Mesendoderm (in vitro differentiated cells): Measurements from ENCODE around the gene ASTN2.
A peak's percentile ranks its signal among the peaks of the same experiment; 100 is the strongest.

Experiments used
- DNase-seq: peaks from one replicate; pipeline ENCODE4 v3.0.0; 2013
- H2AK5ac ChIP-seq: 2 replicates; pipeline ENCODE4 v1.6.1; 2013; ENCODE audit warnings: low read length, inconsistent platforms
- H2BK120ac ChIP-seq: 2 replicates; pipeline ENCODE4 v1.6.1; 2013; ENCODE audit warnings: low read depth, mild to moderate bottlenecking, low read length, moderate library complexity, mixed read lengths
- H2BK15ac ChIP-seq: replicated peaks from 2 replicates; pipeline ENCODE4 v1.6.1; 2013; ENCODE audit warnings: low read depth, mild to moderate bottlenecking, moderate library complexity
- H2BK5ac ChIP-seq: 2 replicates; pipeline ENCODE4 v1.6.1; 2013; ENCODE audit warnings: low read length, inconsistent platforms
- H3K18ac ChIP-seq: 2 replicates; pipeline ENCODE4 v1.6.1; 2013; ENCODE audit warnings: mild to moderate bottlenecking, low read length, mixed read lengths
- H3K23ac ChIP-seq: one replicate; pipeline ENCODE4 v1.6.1; 2013; ENCODE audit warnings: low read length
- H3K27ac ChIP-seq: 2 replicates; pipeline ENCODE4 v1.5.1; 2013; ENCODE audit warnings: low read depth, mild to moderate bottlenecking, inconsistent platforms, low read length, moderate library complexity
- H3K27me3 ChIP-seq: 2 replicates; pipeline ENCODE4 v1.6.1; 2013; ENCODE audit warnings: low read length, control low read depth, mild to moderate bottlenecking, inconsistent platforms; ENCODE audit not compliant: insufficient read depth, poor library complexity
- H3K36me3 ChIP-seq: 2 replicates; pipeline ENCODE4 v1.6.1; 2013; ENCODE audit warnings: low read length, inconsistent platforms; ENCODE audit not compliant: control insufficient read depth, insufficient read depth
- H3K4ac ChIP-seq: one replicate; pipeline ENCODE4 v1.6.1; 2013; ENCODE audit warnings: low read depth, mild to moderate bottlenecking, low read length, moderate library complexity
- H3K4me1 ChIP-seq: 2 replicates; pipeline ENCODE4 v1.6.1; 2013; ENCODE audit warnings: low read depth, low read length, inconsistent platforms; ENCODE audit not compliant: control insufficient read depth
- H3K4me2 ChIP-seq: 2 replicates; pipeline ENCODE4 v1.6.1; 2013; ENCODE audit warnings: low read length
- H3K4me3 ChIP-seq: 2 replicates; pipeline ENCODE4 v1.5.1; 2013; ENCODE audit warnings: mild to moderate bottlenecking, low read length
- H3K56ac ChIP-seq: one replicate; pipeline ENCODE4 v1.6.1; 2013; ENCODE audit warnings: low read length
- H3K79me1 ChIP-seq: 2 replicates; pipeline ENCODE4 v1.6.1; 2013; ENCODE audit warnings: low read length, inconsistent platforms
- H3K79me2 ChIP-seq: 2 replicates; pipeline ENCODE4 v1.6.1; 2013; ENCODE audit warnings: mild to moderate bottlenecking, low read length; ENCODE audit not compliant: control insufficient read depth, insufficient read depth
- H3K9ac ChIP-seq: 2 replicates; pipeline ENCODE4 v1.6.1; 2013; ENCODE audit warnings: low read length, inconsistent platforms
- H4K5ac ChIP-seq: one replicate; pipeline ENCODE4 v1.6.1; 2013; ENCODE audit warnings: low read length
- H4K8ac ChIP-seq: one replicate; pipeline ENCODE4 v1.6.1; 2013; ENCODE audit warnings: low read depth, mild to moderate bottlenecking, control low read depth, low read length, moderate library complexity
- WGBS: extraction: QIAGEN DNeasy Blood & Tissue Kit; methylation state at CpG from one replicate; pipeline ENCODE4 v1.1.7; 2013; ENCODE audit warnings: low lambda C conversion rate, missing lambda C conversion rate; ENCODE audit not compliant: insufficient coverage; ENCODE audit errors: extremely low coverage; 5-methylcytosine and 5-hydroxymethylcytosine counted together

The ASTN2 gene

GRCh38 chr9:116945817-116946216 is 469.0 kb downstream of the ASTN2 start:
- H2AK5ac ChIP-seq: no peak overlapping the region
- no peak overlapping the region for H3K9ac ChIP-seq
- H3K79me2 ChIP-seq: no peaks in the 10 kb centered on the region
- peak overlapping the region; percentile 35 for H3K18ac ChIP-seq
- no peak overlapping the region for H4K5ac ChIP-seq
- H3K36me3 ChIP-seq: no peaks in the 10 kb centered on the region
- no peak overlapping the region for H2BK15ac ChIP-seq
- peaks cover 11% of the 10 kb centered on the region for H3K4me1 ChIP-seq
- H3K79me1 ChIP-seq: no peaks in the 10 kb centered on the region
- H4K8ac ChIP-seq: no peak overlapping the region
- H2BK5ac ChIP-seq: no peak overlapping the region
- no CpG with 5 or more reads among the region's 2 CpGs for WGBS
- no peak overlapping the region for H3K4me2 ChIP-seq
- DNase-seq: no peak
- no peak overlapping the region for H3K27ac ChIP-seq
- H2BK120ac ChIP-seq: no peak overlapping the region
- no peaks in the 10 kb centered on the region for H3K27me3 ChIP-seq
- no peak overlapping the region for H3K4ac ChIP-seq
- H3K56ac ChIP-seq: no peak overlapping the region
- no peak overlapping the region for H3K23ac ChIP-seq
- H3K4me3 ChIP-seq: no peak overlapping the region

GRCh38 chr9:116944714-116945534 is 469.9 kb downstream of the ASTN2 start:
- H3K79me2 ChIP-seq: no peaks in the 10 kb centered on the region
- H3K27ac ChIP-seq: no peak overlapping the region
- H3K36me3 ChIP-seq: no peaks in the 10 kb centered on the region
- no peak overlapping the region for H2BK15ac ChIP-seq
- H2AK5ac ChIP-seq: no peak overlapping the region
- H3K23ac ChIP-seq: no peak overlapping the region
- H3K56ac ChIP-seq: no peak overlapping the region
- H3K4me1 ChIP-seq: peaks cover 11% of the 10 kb centered on the region
- WGBS: no CpG with 5 or more reads among the region's 4 CpGs
- H3K18ac ChIP-seq: no peak overlapping the region
- no peaks in the 10 kb centered on the region for H3K27me3 ChIP-seq
- H2BK120ac ChIP-seq: no peak overlapping the region
- peak; percentile 74 for DNase-seq
- no peak overlapping the region for H3K4me3 ChIP-seq
- no peak overlapping the region for H3K4ac ChIP-seq
- H2BK5ac ChIP-seq: no peak overlapping the region
- H4K8ac ChIP-seq: no peak overlapping the region
- no peak overlapping the region for H3K9ac ChIP-seq
- no peaks in the 10 kb centered on the region for H3K79me1 ChIP-seq
- no peak overlapping the region for H4K5ac ChIP-seq
- H3K4me2 ChIP-seq: no peak overlapping the region

- Histone ChIP-seq H3K79me2 (no peaks in the 10 kb centered on the region), H2BK120ac (no peak overlapping the region), H2BK5ac (no peak overlapping the region), H4K5ac (no peak overlapping the region), H2AK5ac (no peak overlapping the region), H3K79me1 (no peaks in the 10 kb centered on the region), H3K4me2 (no peak overlapping the region), H3K23ac (no peak overlapping the region), H2BK15ac (no peak overlapping the region), H3K27ac (no peak overlapping the region), H3K18ac (no peak overlapping the region), H3K4me1 (peaks cover 11% of the 10 kb centered on the region), H4K8ac (no peak overlapping the region), H3K4ac (no peak overlapping the region), H3K56ac (no peak overlapping the region), H3K9ac (no peak overlapping the region), H3K4me3 (no peak overlapping the region), H3K27me3 (no peaks in the 10 kb centered on the region), H3K36me3 (no peaks in the 10 kb centered on the region)
- DNase-seq: no peak
- no CpG with 5 or more reads among the region's 5 CpGs for WGBS
Observed at GRCh38 chr9:116943970-116944369, 470.9 kb downstream of the ASTN2 start.

GRCh38 chr9:116942593-116943061 is 472.2 kb downstream of the ASTN2 start:
- Histone ChIP-seq H3K4ac (no peak overlapping the region), H3K9ac (no peak overlapping the region), H3K36me3 (no peaks in the 10 kb centered on the region), H2BK5ac (no peak overlapping the region), H3K56ac (no peak overlapping the region), H4K8ac (no peak overlapping the region), H3K27ac (no peak overlapping the region), H4K5ac (no peak overlapping the region), H3K79me2 (no peaks in the 10 kb centered on the region), H2AK5ac (no peak overlapping the region), H3K27me3 (no peaks in the 10 kb centered on the region), H3K4me1 (peaks cover 11% of the 10 kb centered on the region), H3K23ac (no peak overlapping the region), H3K4me2 (no peak overlapping the region), H3K79me1 (no peaks in the 10 kb centered on the region), H2BK120ac (no peak overlapping the region), H3K4me3 (no peak overlapping the region), H2BK15ac (no peak overlapping the region), H3K18ac (no peak overlapping the region)
- DNase-seq: no peak
- WGBS: no CpG with 5 or more reads among the region's 3 CpGs

GRCh38 chr9:116941266-116941665 is 473.6 kb downstream of the ASTN2 start:
- Histone ChIP-seq H3K27me3 (no peaks in the 10 kb centered on the region), H3K79me2 (no peaks in the 10 kb centered on the region), H3K27ac (no peak overlapping the region), H3K4me3 (no peak overlapping the region), H3K9ac (no peak overlapping the region), H3K4me2 (no peak overlapping the region), H2AK5ac (no peak overlapping the region), H3K4me1 (peaks cover 8% of the 10 kb centered on the region), H2BK120ac (no peak overlapping the region), H3K4ac (no peak overlapping the region), H4K5ac (no peak overlapping the region), H3K36me3 (no peaks in the 10 kb centered on the region), H4K8ac (no peak overlapping the region), H2BK15ac (no peak overlapping the region), H3K56ac (no peak overlapping the region), H3K23ac (no peak overlapping the region), H2BK5ac (no peak overlapping the region), H3K79me1 (no peaks in the 10 kb centered on the region), H3K18ac (no peak overlapping the region)
- DNase-seq: no peak
